GM21515 (cell line): ENCODE results near the gene PPP1R11.
A peak's percentile ranks its signal among the peaks of the same experiment; 100 is the strongest.
"Not testable (repeated sequence)": the region's sequence is repeated elsewhere in the genome, so short reads cannot be mapped to it uniquely, and the experiment has no call there.

Experiments
- ATAC-seq: cut with Tn5 transposase; IDR thresholded peaks from one replicate; pipeline ENCODE4 v1.9.1; 2021; ENCODE audit not compliant: unreplicated experiment

Gene PPP1R11

GRCh38 chr6:30093951-30094661, 27.1 kb downstream of the PPP1R11 start:
- ATAC-seq, result no peak

DNA sequence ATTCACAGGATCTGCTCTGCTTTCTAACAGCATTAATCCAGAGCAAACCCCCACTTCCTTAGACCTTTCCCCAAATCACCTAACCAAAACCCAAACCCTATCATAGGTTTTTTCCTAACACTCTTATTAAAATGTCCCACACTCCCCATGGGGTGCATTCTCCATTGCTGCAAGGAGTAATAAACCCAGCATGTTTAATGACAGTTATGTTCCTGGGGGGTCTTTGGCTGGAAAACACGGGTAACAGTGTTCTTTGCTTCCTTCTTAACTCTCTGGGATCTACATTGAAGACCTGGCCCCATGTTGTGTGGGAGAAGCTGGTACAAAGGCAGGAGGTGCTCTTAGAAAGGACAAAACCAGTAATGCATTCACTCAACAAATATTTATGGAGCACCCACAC, 29.8 kb downstream of the PPP1R11 start:
- no peak for ATAC-seq

- ATAC-seq, result no peak
Observed at GRCh38 chr6:30097902-30098768, 31.1 kb downstream of the PPP1R11 start.

DNA sequence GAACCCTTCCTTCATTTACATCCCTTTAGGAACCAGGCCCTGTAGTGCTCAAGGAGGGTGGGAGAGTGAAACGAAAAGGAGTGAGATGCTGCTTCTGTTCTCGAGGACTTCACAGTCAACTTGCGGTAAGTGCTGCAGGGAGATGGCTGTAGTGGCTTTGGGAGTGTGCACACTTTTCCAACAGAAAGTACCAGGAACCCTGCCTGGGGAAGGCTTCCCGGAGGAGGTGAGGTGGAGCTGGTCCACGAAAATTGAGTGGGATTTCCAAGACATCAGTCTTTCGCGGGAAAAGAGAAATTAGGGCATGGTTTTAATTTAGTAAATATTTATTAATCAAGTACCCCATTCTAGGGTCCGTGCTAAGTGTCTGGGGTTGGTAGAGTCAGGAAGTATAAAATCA, 33.2 kb downstream of the PPP1R11 start:
- no peak for ATAC-seq

GRCh38 chr6:30100585-30101443, 33.8 kb downstream of the PPP1R11 start:
- no peak for ATAC-seq

GRCh38 chr6:30101444-30102413, 34.7 kb downstream of the PPP1R11 start:
- peak; percentile 65 for ATAC-seq

DNA sequence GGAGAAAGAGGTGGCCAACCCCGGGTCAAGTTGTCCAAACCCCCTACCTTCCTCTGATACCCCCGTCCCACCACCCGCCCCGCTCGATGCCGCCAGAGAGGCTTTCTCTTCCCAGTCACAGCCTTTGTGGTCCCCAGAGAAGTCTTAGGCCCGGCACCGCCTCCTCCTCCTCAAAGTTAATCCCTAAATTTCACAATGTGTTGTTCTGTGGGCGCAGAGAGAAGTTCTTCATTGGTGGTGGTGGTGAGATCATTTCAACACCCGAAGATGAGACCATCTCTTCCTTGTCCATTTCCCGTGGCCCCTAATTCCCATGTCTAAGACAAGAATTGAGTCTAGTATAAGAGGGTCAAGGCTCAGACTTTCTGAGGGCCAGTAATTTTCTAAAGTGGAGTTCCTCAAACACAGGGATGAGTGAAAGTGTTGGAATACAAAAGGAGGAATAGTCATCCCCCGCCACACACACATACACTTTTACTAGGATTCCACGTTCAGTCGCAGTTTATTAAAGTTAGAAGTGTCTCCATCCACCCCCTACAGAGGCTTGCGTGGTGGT, 35.5 kb downstream of the PPP1R11 start:
- no peak for ATAC-seq

DNA sequence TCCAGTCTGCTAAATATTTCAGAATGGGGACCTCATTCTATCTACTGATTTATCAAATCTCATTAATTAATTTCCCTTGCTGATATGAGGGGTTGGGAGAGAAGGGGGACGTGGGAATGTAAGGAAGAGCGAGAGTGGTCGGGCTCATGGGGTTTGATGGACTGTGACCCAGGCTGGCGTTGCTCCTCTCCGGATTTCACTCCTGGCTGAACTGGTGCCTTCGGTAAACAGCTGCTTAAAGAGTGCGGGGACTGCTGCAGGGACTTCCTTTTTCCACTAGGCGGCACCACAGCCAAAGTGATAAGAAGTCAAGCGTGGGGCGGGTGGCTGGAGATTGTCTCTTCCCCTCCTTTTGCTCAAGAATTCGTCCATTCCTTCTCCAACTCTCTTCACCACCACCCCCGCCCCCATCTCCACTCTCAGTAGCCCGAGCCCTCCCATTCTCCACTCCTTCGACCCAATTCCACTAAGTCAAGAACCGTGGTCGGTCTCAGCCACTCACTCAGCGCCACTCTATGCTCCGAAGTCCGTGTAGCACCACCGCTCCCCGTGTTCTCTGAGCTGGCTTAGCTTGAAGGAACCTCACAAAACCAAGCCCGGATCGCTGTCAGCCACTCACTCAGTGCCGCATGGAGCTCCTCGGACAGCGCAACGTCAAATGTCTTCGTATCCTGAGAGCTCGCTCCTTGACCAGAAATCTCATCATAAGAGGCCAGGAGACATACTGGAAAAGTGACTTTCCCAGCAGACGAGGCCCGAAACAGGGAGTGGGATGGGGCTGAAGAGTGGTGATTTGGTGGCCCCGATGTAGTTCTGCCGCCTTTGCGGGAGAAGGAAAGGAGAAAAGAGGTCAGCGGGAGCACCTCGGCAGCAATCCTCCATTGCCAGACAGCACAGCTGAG, 36.2 kb downstream of the PPP1R11 start:
- peak; percentile 66 for ATAC-seq

- no peak for ATAC-seq
Observed at GRCh38 chr6:30103872-30104179, 36.8 kb downstream of the PPP1R11 start.

- no peak for ATAC-seq
Observed at GRCh38 chr6:30104661-30105060, 37.7 kb downstream of the PPP1R11 start.

DNA sequence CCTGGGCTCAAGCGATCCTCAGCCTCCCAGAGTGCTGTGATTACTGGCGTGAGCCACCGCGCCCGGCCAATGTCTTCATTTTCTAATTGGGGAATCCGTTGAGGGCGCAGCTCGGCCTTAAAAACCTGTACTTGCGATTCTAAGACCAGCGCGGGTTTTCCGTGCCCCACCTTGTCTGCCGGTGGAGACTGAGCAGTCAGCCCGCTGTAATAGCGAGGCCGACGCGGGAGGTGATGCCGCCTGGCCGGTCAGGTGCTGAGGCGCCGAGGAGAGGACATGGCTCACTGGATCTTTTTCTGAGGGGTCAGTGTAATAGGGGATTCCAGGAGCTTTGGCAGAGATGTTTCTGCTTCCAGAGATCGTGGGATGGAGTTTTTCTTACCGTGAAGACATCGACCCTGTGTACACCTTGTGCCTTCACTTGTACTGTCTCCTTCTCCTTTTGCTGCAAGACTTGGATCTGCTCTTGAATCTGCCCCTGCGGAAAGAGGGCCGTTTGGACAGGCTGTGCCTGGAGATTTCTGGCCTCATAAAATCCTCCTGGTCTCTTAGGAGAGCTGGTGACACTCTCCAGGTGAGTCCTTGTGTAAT, 44.4 kb downstream of the PPP1R11 start:
- no peak for ATAC-seq

GRCh38 chr6:30112402-30112994, 45.5 kb downstream of the PPP1R11 start:
- no peak for ATAC-seq

DNA sequence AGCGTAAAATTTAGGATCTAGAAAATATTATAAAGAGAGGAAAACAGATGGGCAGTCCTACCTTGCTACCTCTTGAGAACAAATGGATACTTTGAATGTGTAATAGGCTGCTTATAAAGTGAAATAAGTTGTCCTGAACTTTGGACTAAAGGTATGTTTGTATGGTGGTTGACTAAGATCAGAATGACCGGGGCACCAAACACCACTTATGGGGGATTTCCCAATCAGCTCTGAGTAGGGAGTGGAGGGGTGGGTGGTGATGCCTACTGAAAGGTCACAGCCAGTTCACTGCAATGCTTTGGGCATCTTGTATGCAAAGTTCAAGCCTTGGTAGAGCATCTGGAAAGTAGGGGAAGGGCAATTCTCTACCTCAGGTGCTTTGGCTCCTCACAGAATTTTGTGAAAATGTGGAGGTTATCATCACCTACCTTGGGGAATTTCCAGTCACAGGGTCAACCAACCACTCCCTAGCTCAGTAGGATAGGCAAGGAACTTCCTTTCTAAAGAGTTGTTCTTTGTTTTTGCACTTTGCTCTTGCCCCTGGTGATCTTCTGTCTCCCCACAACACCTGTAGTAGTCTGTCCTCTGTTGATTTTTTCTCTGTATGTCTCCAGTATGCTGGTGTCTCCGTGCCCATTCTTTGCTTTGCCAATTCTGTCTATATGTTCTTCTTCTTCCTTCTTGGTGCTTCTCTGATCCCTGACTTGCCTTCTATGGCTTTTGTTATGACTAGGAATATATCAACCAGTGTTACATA, 46.2 kb downstream of the PPP1R11 start, which contains the start of gene TRIM31:
TRIM31 (minus strand) TSS at position 88 of the 757 bp plus-strand sequence. CDS start 285 bp downstream, outside the sequence.
- ATAC-seq, result no peak

- no peak for ATAC-seq
Observed at GRCh38 chr6:30113841-30114240, 46.8 kb downstream of the PPP1R11 start.

GRCh38 chr6:30116724-30117123, 49.7 kb downstream of the PPP1R11 start:
- no peak for ATAC-seq

GRCh38 chr6:30118691-30119090, 51.7 kb downstream of the PPP1R11 start:
- ATAC-seq, result not testable (repeated sequence)
